Ramos (cell line): Measurements from ENCODE around the gene OTUD7B.

Experiments
- in situ Hi-C: fragments of 300-500 bp; cut with MboI; formaldehyde crosslinking; loops from one replicate; pipeline ENCODE4 v1.14.3; 2022; ENCODE audit warnings: low sequenced_read_pairs; ENCODE audit not compliant: unreplicated experiment

The OTUD7B gene

GRCh38 chr1:149927056-149927562 is 83.4 kb downstream of the OTUD7B start:
- in situ Hi-C loops, result no loop called here

GRCh38 chr1:149926296-149926695 is 84.2 kb downstream of the OTUD7B start:
- in situ Hi-C loops, result no loop called here

GRCh38 chr1:149925751-149926150 is 84.8 kb downstream of the OTUD7B start:
- in situ Hi-C loops, result no loop called here

- in situ Hi-C loops, result no loop called here
Measured at GRCh38 chr1:149925345-149925744, 85.2 kb downstream of the OTUD7B start.

GRCh38 chr1:149923626-149924025 is 86.9 kb downstream of the OTUD7B start:
- in situ Hi-C loops, result no loop called here

- in situ Hi-C loops, result no loop called here
Measured at GRCh38 chr1:149917571-149918144, 92.9 kb downstream of the OTUD7B start, which contains the start of gene SV2A. Gene SV2A, minus strand, starts transcription at chr1:149917844. Its CDS starts 4,004 bp downstream, at chr1:149913840.

- in situ Hi-C loops, result no loop called here
Measured at GRCh38 chr1:149916898-149917252, 93.7 kb downstream of the OTUD7B start.

GRCh38 chr1:149916193-149916897 is 94.2 kb downstream of the OTUD7B start:
- in situ Hi-C loops, result no loop called here

- in situ Hi-C loops, result no loop called here
Measured at GRCh38 chr1:149915429-149916192, 94.9 kb downstream of the OTUD7B start.

GRCh38 chr1:149914545-149914944 is 96.0 kb downstream of the OTUD7B start:
- in situ Hi-C loops, result no loop called here

GRCh38 chr1:149906570-149907075 is 103.9 kb downstream of the OTUD7B start:
- in situ Hi-C loops, result no loop called here

GRCh38 chr1:149903836-149904491 is 106.6 kb downstream of the OTUD7B start:
- in situ Hi-C loops, result no loop called here

GRCh38 chr1:149899460-149900284 is 110.9 kb downstream of the OTUD7B start, which contains the start of gene BOLA1:
Gene BOLA1, plus strand, starts transcription at chr1:149899568. Its CDS starts 492 bp downstream, at chr1:149900060.
- in situ Hi-C loops, result no loop called here

- in situ Hi-C loops, result no loop called here
Measured at GRCh38 chr1:149896575-149896974, 114.0 kb downstream of the OTUD7B start.

GRCh38 chr1:149888999-149889289 is 121.6 kb downstream of the OTUD7B start:
- in situ Hi-C loops, result no loop called here

GRCh38 chr1:149888247-149888998 is 122.1 kb downstream of the OTUD7B start:
- in situ Hi-C loops, result no loop called here
